Left ventricle myocardium inferior (tissue), 1 donor: Measurements from ENCODE around the gene FSIP2. TPM values are rescaled to one million over a fixed set of nuclear protein-coding genes. Genes with fewer than 3 reads are reported as not detected.

ENCODE experiments used
- DNase-seq: peaks from one replicate; pipeline ENCODE4 v3.0.0-alpha.2; 2020
- H3K27ac ChIP-seq: fragments of 200-600 bp; replicated peaks from 2 replicates; pipeline ENCODE4 v1.8.0; 2021
- H3K27me3 ChIP-seq: fragments of 200-600 bp; 2 replicates; pipeline ENCODE4 v1.8.0; 2021; ENCODE audit warnings: low read depth
- H3K36me3 ChIP-seq: fragments of 200-600 bp; 2 replicates; pipeline ENCODE4 v1.8.0; 2021
- H3K4me1 ChIP-seq: fragments of 200-600 bp; 2 replicates; pipeline ENCODE4 v1.8.0; 2021
- H3K4me3 ChIP-seq: fragments of 200-600 bp; 2 replicates; pipeline ENCODE4 v1.8.0; 2021; ENCODE audit warnings: mild to moderate bottlenecking, moderate library complexity
- H3K9me3 ChIP-seq: fragments of 200-600 bp; replicated peaks from 2 replicates; pipeline ENCODE4 v1.8.0; 2021
- intact Hi-C: fragments of 100-400 bp; cut with micrococcal nuclease; formaldehyde crosslinking; loops from one replicate; pipeline ENCODE4 v1.11.0; 2022
- total RNA-seq: library from RNA; stranded (reverse); fragmentation: NEBNext Ultra II Directional; extraction: Animal tissue kit (Norgen Biotek cat#: 25700); gene quantifications from one replicate; pipeline ENCODE4 v1.2.1, GENCODE V29; 2021
- TF ChIP-seq, protein P1 (sequence below): fragments of 200-600 bp; IDR thresholded peaks from 2 replicates; pipeline ENCODE4 v1.8.0; 2021; ENCODE audit warnings: antibody characterized with exemption, mild to moderate bottlenecking, borderline replicate concordance
- donor health status: DM: no; HTN: yes; CAD: no; lungs with severe emphysema.

The FSIP2 gene
- total RNA-seq, 1 donor from 2014 or later: 0.05 TPM

DNA sequence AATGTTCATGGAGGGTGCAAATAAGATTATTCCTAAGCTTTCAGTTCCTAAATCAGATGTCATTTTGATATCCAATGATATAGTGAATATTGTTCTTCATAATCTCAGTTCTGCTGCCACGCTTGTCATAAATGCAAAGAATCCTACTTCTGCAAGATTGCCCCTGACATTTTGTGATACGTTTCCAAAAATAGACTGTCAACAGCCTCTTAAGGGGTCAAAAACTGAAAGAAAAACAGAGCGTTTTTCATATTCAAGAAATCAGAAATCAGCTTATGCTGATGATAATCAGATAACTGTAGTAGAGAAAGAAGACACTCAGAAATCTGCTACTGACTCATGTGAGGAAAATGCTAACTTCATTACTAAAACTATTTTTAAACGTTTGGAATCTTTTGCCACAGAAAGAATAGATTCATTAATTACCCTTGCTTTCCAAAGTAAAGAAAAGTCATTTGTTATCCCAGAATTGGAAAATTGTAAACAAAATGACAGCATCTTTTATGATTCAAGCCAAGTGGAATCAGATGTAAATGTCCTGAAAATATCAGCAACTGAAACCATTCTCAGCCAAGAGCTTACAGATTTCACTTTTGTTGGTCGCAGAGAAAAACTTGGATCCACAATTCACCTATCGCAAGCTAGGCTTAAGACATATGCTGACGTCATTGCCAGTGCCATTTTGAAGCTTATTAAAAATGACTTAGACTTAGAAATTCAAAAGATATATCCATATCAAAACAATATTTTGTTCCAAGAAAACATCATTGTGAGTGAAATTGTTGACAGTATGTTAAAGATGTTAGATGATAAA lies 55.1 kb downstream of the FSIP2 start:
- H3K4me1 ChIP-seq: no peaks in the 10 kb centered on the region

DNA sequence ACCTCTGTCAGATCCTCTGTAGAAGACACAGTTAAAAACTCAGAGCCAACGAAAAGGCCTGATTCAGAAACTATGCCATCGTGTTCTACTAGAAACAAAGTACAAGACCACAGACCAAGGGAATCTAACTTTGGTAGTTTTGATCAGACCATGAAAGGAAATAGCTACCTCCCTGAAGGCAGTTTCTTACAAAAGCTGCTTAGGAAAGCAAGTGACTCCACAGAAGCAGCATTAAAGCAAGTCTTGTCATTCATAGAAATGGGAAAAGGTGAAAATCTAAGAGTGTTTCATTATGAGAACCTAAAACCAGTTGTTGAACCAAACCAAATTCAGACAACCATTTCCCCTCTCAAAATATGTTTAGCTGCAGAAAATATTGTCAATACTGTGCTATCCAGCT lies 58.2 kb downstream of the FSIP2 start:
- H3K4me1 ChIP-seq: no peaks in the 10 kb centered on the region

More for the DNA sequence above, 55.1 kb downstream of the FSIP2 start:
- Histone ChIP-seq H3K9me3 (no peaks in the 10 kb centered on the region), H3K27ac (no peak overlapping the region), H3K27me3 (no peaks in the 10 kb centered on the region), H3K36me3 (no peaks in the 10 kb centered on the region), H3K4me3 (no peak overlapping the region)
- TF ChIP-seq, protein P1, sequence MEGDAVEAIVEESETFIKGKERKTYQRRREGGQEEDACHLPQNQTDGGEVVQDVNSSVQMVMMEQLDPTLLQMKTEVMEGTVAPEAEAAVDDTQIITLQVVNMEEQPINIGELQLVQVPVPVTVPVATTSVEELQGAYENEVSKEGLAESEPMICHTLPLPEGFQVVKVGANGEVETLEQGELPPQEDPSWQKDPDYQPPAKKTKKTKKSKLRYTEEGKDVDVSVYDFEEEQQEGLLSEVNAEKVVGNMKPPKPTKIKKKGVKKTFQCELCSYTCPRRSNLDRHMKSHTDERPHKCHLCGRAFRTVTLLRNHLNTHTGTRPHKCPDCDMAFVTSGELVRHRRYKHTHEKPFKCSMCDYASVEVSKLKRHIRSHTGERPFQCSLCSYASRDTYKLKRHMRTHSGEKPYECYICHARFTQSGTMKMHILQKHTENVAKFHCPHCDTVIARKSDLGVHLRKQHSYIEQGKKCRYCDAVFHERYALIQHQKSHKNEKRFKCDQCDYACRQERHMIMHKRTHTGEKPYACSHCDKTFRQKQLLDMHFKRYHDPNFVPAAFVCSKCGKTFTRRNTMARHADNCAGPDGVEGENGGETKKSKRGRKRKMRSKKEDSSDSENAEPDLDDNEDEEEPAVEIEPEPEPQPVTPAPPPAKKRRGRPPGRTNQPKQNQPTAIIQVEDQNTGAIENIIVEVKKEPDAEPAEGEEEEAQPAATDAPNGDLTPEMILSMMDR: no peak
- intact Hi-C loops: no loop called here
- no peak for DNase-seq

DNA sequence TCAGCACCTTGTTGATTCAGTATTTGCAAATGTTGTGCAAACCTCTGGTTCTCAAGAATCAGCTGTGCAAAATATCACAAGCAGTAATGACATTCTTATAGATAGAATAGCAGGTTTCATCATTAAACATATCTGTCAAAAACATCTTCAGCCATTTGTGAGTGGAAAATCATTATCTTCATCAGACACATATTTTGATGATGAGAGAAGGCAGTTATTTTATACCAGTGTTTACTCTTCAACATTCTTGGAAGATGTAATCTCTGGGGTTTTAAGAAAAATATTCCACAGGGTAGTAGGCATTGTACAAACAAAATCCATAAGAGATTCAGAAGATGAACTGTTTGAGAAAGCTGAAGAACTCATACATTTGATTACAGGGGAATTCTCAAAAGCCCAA lies 64.3 kb downstream of the FSIP2 start:
- H3K9me3 ChIP-seq: no peaks in the 10 kb centered on the region
- no peak for DNase-seq
- no peak overlapping the region for H3K27ac ChIP-seq
- H3K27me3 ChIP-seq: no peaks in the 10 kb centered on the region
- no peaks in the 10 kb centered on the region for H3K36me3 ChIP-seq
- intact Hi-C loops: no loop called here
- H3K4me1 ChIP-seq: no peaks in the 10 kb centered on the region
- TF ChIP-seq, protein P1: no peak
- no peak overlapping the region for H3K4me3 ChIP-seq

More for the DNA sequence above, 58.2 kb downstream of the FSIP2 start:
- Histone ChIP-seq H3K36me3 (no peaks in the 10 kb centered on the region), H3K9me3 (no peaks in the 10 kb centered on the region), H3K27me3 (no peaks in the 10 kb centered on the region), H3K4me3 (no peak overlapping the region), H3K27ac (no peak overlapping the region)
- intact Hi-C loops: no loop called here
- no peak for DNase-seq
- TF ChIP-seq, protein P1: no peak

DNA sequence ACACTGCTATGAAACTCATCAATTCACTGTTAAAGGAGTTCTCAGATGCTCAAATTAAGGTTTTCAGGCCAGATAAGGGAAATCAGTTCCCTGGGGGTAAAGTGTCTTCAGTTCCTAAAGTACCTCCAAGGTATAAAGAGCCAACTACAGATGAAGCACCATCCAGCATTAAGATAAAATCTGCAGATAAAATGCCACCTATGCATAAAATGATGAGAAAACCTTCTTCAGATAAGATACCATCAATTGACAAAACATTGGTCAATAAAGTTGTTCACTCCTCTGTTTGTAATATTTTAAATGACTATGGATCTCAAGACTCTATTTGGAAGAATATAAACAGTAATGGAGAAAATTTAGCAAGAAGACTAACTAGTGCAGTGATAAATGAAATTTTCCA lies 68.2 kb downstream of the FSIP2 start:
- no peaks in the 10 kb centered on the region for H3K4me1 ChIP-seq
- H3K9me3 ChIP-seq: no peaks in the 10 kb centered on the region
- no peak for DNase-seq
- H3K4me3 ChIP-seq: no peak overlapping the region
- no peak overlapping the region for H3K27ac ChIP-seq
- TF ChIP-seq, protein P1: no peak
- no peaks in the 10 kb centered on the region for H3K27me3 ChIP-seq
- H3K36me3 ChIP-seq: no peaks in the 10 kb centered on the region
- intact Hi-C loops: no loop called here

DNA sequence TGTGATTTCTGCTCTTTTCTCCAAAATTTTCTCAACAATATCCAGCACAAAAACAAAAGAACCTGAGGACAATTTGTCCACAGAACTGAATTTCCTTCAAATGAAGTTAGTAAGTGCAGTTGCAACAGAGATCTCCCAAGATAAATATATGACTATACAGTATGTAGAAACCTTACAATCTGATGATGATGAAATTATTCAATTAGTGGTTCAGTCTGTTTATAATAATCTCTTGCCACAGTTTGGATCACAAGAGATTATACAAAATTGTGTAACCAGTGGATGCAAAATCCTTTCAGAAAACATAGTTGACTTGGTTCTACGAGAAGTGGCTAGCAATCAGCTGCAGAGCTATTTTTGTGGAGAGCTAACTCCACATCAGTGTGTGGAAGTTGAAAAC lies 68.7 kb downstream of the FSIP2 start:
- Histone ChIP-seq H3K27me3 (no peaks in the 10 kb centered on the region), H3K36me3 (no peaks in the 10 kb centered on the region), H3K4me3 (no peak overlapping the region), H3K27ac (no peak overlapping the region), H3K9me3 (no peaks in the 10 kb centered on the region), H3K4me1 (no peaks in the 10 kb centered on the region)
- intact Hi-C loops: no loop called here
- DNase-seq: no peak
- TF ChIP-seq, protein P1: no peak
